Prostate gland (tissue), 2 donors: Measurements from ENCODE around the gene INTS2. TPM values are rescaled to one million over a fixed set of nuclear protein-coding genes. Genes with fewer than 3 reads are reported as not detected.
"Not testable (repeated sequence)": the region's sequence is repeated elsewhere in the genome, so short reads cannot be mapped to it uniquely, and the experiment has no call there.

Experiments used
- DNase-seq: peaks from one replicate; pipeline ENCODE4 v3.0.0-alpha.2; 2019; ENCODE audit warnings: low spot score
- H3K27ac ChIP-seq, 2 donors: fragments of 200-600 bp; sonication (generic); 2 replicates each; pipeline ENCODE4 v1.5.1; 2017 to 2019
- H3K27me3 ChIP-seq: fragments of 200-600 bp; sonication (generic); replicated peaks from 2 replicates; pipeline ENCODE4 v1.5.1; 2019; ENCODE audit not compliant: insufficient read depth
- H3K36me3 ChIP-seq, 2 donors: fragments of 200-600 bp; sonication (generic); 1 replicate in 1 of 2; 2 replicates in 1 of 2; pipeline versions ENCODE4 v1.5.1 to v1.8.1; 2017 to 2019
- H3K4me1 ChIP-seq: fragments of 200-600 bp; sonication (generic); replicated peaks from 2 replicates; pipeline ENCODE4 v1.5.1; 2019
- H3K4me3 ChIP-seq, 2 donors: fragments of 200-600 bp; sonication (generic); 2 replicates each; pipeline ENCODE4 v1.5.1; 2017 to 2019
- H3K9me3 ChIP-seq: fragments of 200-600 bp; sonication (generic); 2 replicates; pipeline ENCODE4 v1.5.1; 2017
- CTCF ChIP-seq, 4 experiments: fragments of 200-600 bp in 2 of 4; fragments of 450-650 bp in 2 of 4; sonication (generic) in 2 of 4; IDR thresholded peaks; 1 replicate in 3 of 4; 2 replicates in 1 of 4; pipeline ENCODE4 v1.5.1; 2016 to 2019; ENCODE audit warnings: antibody characterized with exemption in 4 of 4, mild to moderate bottlenecking in 2 of 4, moderate library complexity in 2 of 4
- POLR2A ChIP-seq: fragments of 450-650 bp; IDR thresholded peaks from one replicate; pipeline ENCODE4 v1.6.1; 2016; ENCODE audit warnings: antibody characterized with exemption, mild to moderate bottlenecking
- POLR2AphosphoS5 ChIP-seq: sonication (generic); formaldehyde crosslinking; IDR thresholded peaks from one replicate; pipeline ENCODE4 v1.6.1; 2017; ENCODE audit warnings: antibody characterized with exemption
- WGBS: methylation state at CpG from one replicate; pipeline ENCODE4 v1.1.5; 2018; 5-methylcytosine and 5-hydroxymethylcytosine counted together
- intact Hi-C: fragments of 100-400 bp; cut with DNase I; formaldehyde crosslinking; loops from one replicate; pipeline ENCODE4 v1.14.2; 2022
- total RNA-seq, 2 donors: library from RNA; depleted of rRNA; stranded (reverse); fragments of >200 nt; gene quantifications; one replicate each; pipeline ENCODE4 v1.1.0, GENCODE V29; 2016

INTS2 gene
- total RNA-seq, 2 donors from 2014 or later, result 11.7 to 21.9 TPM

- H3K9me3 ChIP-seq, result no peaks in the 10 kb centered on the region
- TF ChIP-seq CTCF (IDR thresholded peaks at IDR 0.05) (no peak), POLR2AphosphoS5 (no peak), POLR2A (no peak)
- no peak for DNase-seq
- H3K27ac ChIP-seq, result no peak overlapping the region
- H3K36me3 ChIP-seq, result no peaks in the 10 kb centered on the region
- H3K4me3 ChIP-seq, result no peak overlapping the region
- H3K4me1 ChIP-seq, result no peaks in the 10 kb centered on the region
- intact Hi-C loops, result no loop called here
- no peaks in the 10 kb centered on the region for H3K27me3 ChIP-seq
Observed at GRCh38 chr17:61867033-61867432, 60.7 kb downstream of the INTS2 start.

GRCh38 chr17:61863801-61864126 is 64.0 kb downstream of the INTS2 start:
- TF ChIP-seq POLR2A, result no peak
- TF ChIP-seq POLR2AphosphoS5, result no peak
- no peak for TF ChIP-seq CTCF (IDR thresholded peaks at IDR 0.05)
- peak overlapping the region; percentile 78 to 81 for H3K27ac ChIP-seq
- no peak for DNase-seq
- no peaks in the 10 kb centered on the region for H3K4me1 ChIP-seq
- no peaks in the 10 kb centered on the region for H3K27me3 ChIP-seq
- H3K36me3 ChIP-seq, result no peaks in the 10 kb centered on the region
- 3% methylated on average over 8 of the region's 8 CpGs for WGBS
- peak overlapping the region; percentile 58 to 66 for H3K4me3 ChIP-seq
- no peaks in the 10 kb centered on the region for H3K9me3 ChIP-seq
- intact Hi-C loops, result no loop called here

- Histone ChIP-seq H3K4me1 (no peaks in the 10 kb centered on the region), H3K36me3 (no peaks in the 10 kb centered on the region), H3K4me3 (peak within 1 kb of the TSS; percentile 58 to 66), H3K27ac (peak within 1 kb of the TSS; percentile 78 to 81), H3K9me3 (no peaks in the 10 kb centered on the region), H3K27me3 (no peaks in the 10 kb centered on the region)
- under 1% methylated on average over 43 of the region's 43 CpGs for WGBS
- intact Hi-C loops, result no loop called here
- DNase-seq, result peak; percentile 91
- TF ChIP-seq POLR2AphosphoS5 (peak; percentile 77), POLR2A (peak; percentile 20), CTCF (IDR thresholded peaks at IDR 0.05) (no peak)
Observed at GRCh38 chr17:61862975-61863800, 64.6 kb downstream of the INTS2 start, which contains the start of gene BRIP1. Gene BRIP1, minus strand, starts transcription at chr17:61863528. Its CDS starts 1,989 bp downstream, at chr17:61861539.

GRCh38 chr17:61862105-61862574 is 65.6 kb downstream of the INTS2 start:
- DNase-seq, result no peak
- Histone ChIP-seq H3K27me3 (no peaks in the 10 kb centered on the region), H3K9me3 (no peaks in the 10 kb centered on the region), H3K4me3 (no peak overlapping the region), H3K4me1 (no peaks in the 10 kb centered on the region), H3K36me3 (no peaks in the 10 kb centered on the region), H3K27ac (no peak overlapping the region)
- no peak for TF ChIP-seq POLR2A
- no peak for TF ChIP-seq POLR2AphosphoS5
- no peak for TF ChIP-seq CTCF (IDR thresholded peaks at IDR 0.05)
- 26% methylated on average over 1 of the region's 1 CpG for WGBS
- intact Hi-C loops, result no loop called here

- intact Hi-C loops, H3K4me3 ChIP-seq, H3K4me1 ChIP-seq, H3K27ac ChIP-seq, H3K36me3 ChIP-seq, H3K9me3 ChIP-seq, DNase-seq, H3K27me3 ChIP-seq: not testable (repeated sequence)
- WGBS, result 94% methylated on average over 10 of the region's 10 CpGs
Observed at GRCh38 chr17:61860397-61860796, 67.4 kb downstream of the INTS2 start.
